DMS 273 (cell line): ENCODE measurements around the gene TOGARAM2.

ENCODE experiments used
- DNase-seq: peaks from one replicate; lab custom pipeline; 2025; ENCODE audit not compliant: unreplicated experiment; lab: John Stamatoyannopoulos, UW

The TOGARAM2 gene

GRCh38 chr2:28981016-28981441 is at the start of gene TOGARAM2:
Gene TOGARAM2 (plus strand): TSS chr2:28981298. CDS start chr2:28994835, 13,537 bp downstream.
- no peak for DNase-seq

GRCh38 chr2:28934769-28935168 is 46.3 kb upstream of the TOGARAM2 start:
- no peak for DNase-seq

GRCh38 chr2:28941008-28941407 is 40.1 kb upstream of the TOGARAM2 start:
- no peak for DNase-seq

- DNase-seq: no peak
Measured at GRCh38 chr2:28944535-28945248, 36.4 kb upstream of the TOGARAM2 start.

GRCh38 chr2:28948160-28948559 is 32.9 kb upstream of the TOGARAM2 start:
- no peak for DNase-seq

- DNase-seq: no peak
Measured at GRCh38 chr2:28949190-28949589, 31.9 kb upstream of the TOGARAM2 start.

- DNase-seq: peak; percentile 43
Measured at GRCh38 chr2:28949617-28950305, 31.3 kb upstream of the TOGARAM2 start.

- DNase-seq: no peak
Measured at GRCh38 chr2:28950941-28951630, 30.0 kb upstream of the TOGARAM2 start.

- no peak for DNase-seq
Measured at GRCh38 chr2:28951910-28952835, 28.9 kb upstream of the TOGARAM2 start.

- peak; percentile 65 for DNase-seq
Measured at GRCh38 chr2:28952836-28953211, 28.3 kb upstream of the TOGARAM2 start.

GRCh38 chr2:28955467-28955866 is 25.6 kb upstream of the TOGARAM2 start:
- no peak for DNase-seq

- DNase-seq: peak; percentile 72
Measured at GRCh38 chr2:28956415-28956826, 24.7 kb upstream of the TOGARAM2 start.

GRCh38 chr2:28956890-28957289 is 24.2 kb upstream of the TOGARAM2 start:
- peak; percentile 56 for DNase-seq

- DNase-seq: peak; percentile 93
Measured at GRCh38 chr2:28958689-28959088, 22.4 kb upstream of the TOGARAM2 start.

GRCh38 chr2:28960401-28960800 is 20.7 kb upstream of the TOGARAM2 start:
- no peak for DNase-seq

GRCh38 chr2:28962505-28962904 is 18.6 kb upstream of the TOGARAM2 start:
- DNase-seq: no peak

GRCh38 chr2:28970464-28971160 is 10.5 kb upstream of the TOGARAM2 start:
- no peak for DNase-seq

- DNase-seq: peak; percentile 28
Measured at GRCh38 chr2:28972778-28973335, 8.2 kb upstream of the TOGARAM2 start.

- no peak for DNase-seq
Measured at GRCh38 chr2:28974252-28974651, 6.8 kb upstream of the TOGARAM2 start.

- DNase-seq: no peak
Measured at GRCh38 chr2:28975671-28976070, 5.4 kb upstream of the TOGARAM2 start.
